Islet precursor cell (in vitro differentiated cells): ENCODE data around the gene LBP.
"Not testable (repeated sequence)": the region's sequence is repeated elsewhere in the genome, so short reads cannot be mapped to it uniquely, and the experiment has no call there.

Experiments used
- DNase-seq: peaks from one replicate; pipeline ENCODE4 v3.0.0-alpha.2; 2018

The LBP gene

GRCh38 chr20:38353316-38353715, 7.0 kb downstream of the LBP start:
- no peak for DNase-seq

- no peak for DNase-seq
These were observed 7.9 kb downstream of the LBP start for GRCh38 chr20:38354227-38354626.

- no peak for DNase-seq
These were observed 9.1 kb downstream of the LBP start for GRCh38 chr20:38355161-38356012.

GRCh38 chr20:38357653-38358207, 11.4 kb downstream of the LBP start:
- no peak for DNase-seq

- no peak for DNase-seq
These were observed 12.3 kb downstream of the LBP start for GRCh38 chr20:38358556-38358955.

GRCh38 chr20:38363004-38363747, 16.9 kb downstream of the LBP start:
- no peak for DNase-seq

GRCh38 chr20:38369389-38369788, 23.1 kb downstream of the LBP start:
- DNase-seq, result no peak

GRCh38 chr20:38372806-38373205, 26.5 kb downstream of the LBP start:
- DNase-seq, result no peak

- no peak for DNase-seq
These were observed 27.1 kb downstream of the LBP start for GRCh38 chr20:38373231-38373867.

- DNase-seq, result peak; percentile 43
These were observed 27.6 kb downstream of the LBP start for GRCh38 chr20:38373898-38374297.

GRCh38 chr20:38377039-38377685, 30.9 kb downstream of the LBP start:
- DNase-seq, result peak; percentile 13

- not testable (repeated sequence) for DNase-seq
These were observed 31.6 kb downstream of the LBP start for GRCh38 chr20:38377838-38378237.

- no peak for DNase-seq
These were observed 36.9 kb downstream of the LBP start for GRCh38 chr20:38383147-38383546.

GRCh38 chr20:38386004-38386403, 39.7 kb downstream of the LBP start:
- DNase-seq, result no peak

- DNase-seq, result no peak
These were observed 40.6 kb downstream of the LBP start for GRCh38 chr20:38386851-38387250.

GRCh38 chr20:38387953-38388352, 41.7 kb downstream of the LBP start:
- DNase-seq, result no peak

GRCh38 chr20:38392356-38392755, 46.1 kb downstream of the LBP start:
- no peak for DNase-seq

GRCh38 chr20:38393259-38393658, 47.0 kb downstream of the LBP start:
- no peak for DNase-seq

- no peak for DNase-seq
These were observed 48.9 kb downstream of the LBP start for GRCh38 chr20:38395165-38395564.

- DNase-seq, result not testable (repeated sequence)
These were observed 49.6 kb downstream of the LBP start for GRCh38 chr20:38395751-38396395.

GRCh38 chr20:38402089-38402488, 55.8 kb downstream of the LBP start:
- no peak for DNase-seq

- no peak for DNase-seq
These were observed 56.5 kb downstream of the LBP start for GRCh38 chr20:38402816-38403215.
